ENCODE data around the gene ERICH6. TPM values are rescaled to one million over a fixed set of nuclear protein-coding genes. Genes with fewer than 3 reads are reported as not detected.

ERICH6 gene
- total and polyA plus RNA-seq, 11 donors = 0.32 to 0.54 TPM; not detected in 9

DNA sequence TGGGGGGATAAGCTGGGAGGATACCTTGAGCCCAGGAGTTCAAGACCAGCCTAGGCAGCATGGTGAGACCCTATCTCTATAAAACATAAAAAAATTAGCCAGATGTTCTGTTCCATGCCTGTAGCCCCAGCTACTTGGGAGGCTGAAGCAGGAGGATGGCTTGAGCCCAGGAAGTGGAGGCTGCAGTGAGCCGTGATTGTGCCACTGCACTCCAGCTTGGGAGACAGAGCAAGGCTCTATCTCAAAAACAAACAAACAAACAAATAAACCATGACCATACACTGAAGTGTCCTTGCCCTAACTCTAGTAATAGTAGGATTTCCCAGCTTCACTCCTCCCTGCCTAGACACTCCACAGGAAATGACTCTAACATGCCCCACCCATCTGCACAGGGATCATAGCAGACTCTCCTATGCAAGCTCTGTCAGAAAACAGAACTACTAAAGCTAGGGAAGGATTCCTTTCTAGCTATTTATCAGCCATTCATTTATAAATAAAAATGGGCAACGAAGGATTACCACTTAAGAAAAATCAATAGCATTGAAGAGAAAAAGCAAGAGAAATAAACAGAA, 4.6 kb downstream of the ERICH6 start:
- DNase-seq = no peak
- WGBS, 4 donors = 71 to 77% (median 76%) methylated on average over 2 of the region's 2 CpGs
- Histone ChIP-seq H3K4me3 (no peak overlapping the region), H3K36me3 (no peaks in the 10 kb centered on the region), H3K27me3 (no peaks in the 10 kb centered on the region), H3K9me3 (no peaks in the 10 kb centered on the region), H3K4me1 (peaks cover 0 to 7% (median under 1%) of the 10 kb centered on the region in 12 donors), H3K27ac (no peak overlapping the region)
- no peak for TF ChIP-seq POLR2A (IDR thresholded peaks at IDR 0.05)
- TF ChIP-seq, protein P1, sequence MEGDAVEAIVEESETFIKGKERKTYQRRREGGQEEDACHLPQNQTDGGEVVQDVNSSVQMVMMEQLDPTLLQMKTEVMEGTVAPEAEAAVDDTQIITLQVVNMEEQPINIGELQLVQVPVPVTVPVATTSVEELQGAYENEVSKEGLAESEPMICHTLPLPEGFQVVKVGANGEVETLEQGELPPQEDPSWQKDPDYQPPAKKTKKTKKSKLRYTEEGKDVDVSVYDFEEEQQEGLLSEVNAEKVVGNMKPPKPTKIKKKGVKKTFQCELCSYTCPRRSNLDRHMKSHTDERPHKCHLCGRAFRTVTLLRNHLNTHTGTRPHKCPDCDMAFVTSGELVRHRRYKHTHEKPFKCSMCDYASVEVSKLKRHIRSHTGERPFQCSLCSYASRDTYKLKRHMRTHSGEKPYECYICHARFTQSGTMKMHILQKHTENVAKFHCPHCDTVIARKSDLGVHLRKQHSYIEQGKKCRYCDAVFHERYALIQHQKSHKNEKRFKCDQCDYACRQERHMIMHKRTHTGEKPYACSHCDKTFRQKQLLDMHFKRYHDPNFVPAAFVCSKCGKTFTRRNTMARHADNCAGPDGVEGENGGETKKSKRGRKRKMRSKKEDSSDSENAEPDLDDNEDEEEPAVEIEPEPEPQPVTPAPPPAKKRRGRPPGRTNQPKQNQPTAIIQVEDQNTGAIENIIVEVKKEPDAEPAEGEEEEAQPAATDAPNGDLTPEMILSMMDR (IDR thresholded peaks at IDR 0.05) = no peak
- intact Hi-C loops (cut with DNase I) = no loop called here
- ATAC-seq = no peak

DNA sequence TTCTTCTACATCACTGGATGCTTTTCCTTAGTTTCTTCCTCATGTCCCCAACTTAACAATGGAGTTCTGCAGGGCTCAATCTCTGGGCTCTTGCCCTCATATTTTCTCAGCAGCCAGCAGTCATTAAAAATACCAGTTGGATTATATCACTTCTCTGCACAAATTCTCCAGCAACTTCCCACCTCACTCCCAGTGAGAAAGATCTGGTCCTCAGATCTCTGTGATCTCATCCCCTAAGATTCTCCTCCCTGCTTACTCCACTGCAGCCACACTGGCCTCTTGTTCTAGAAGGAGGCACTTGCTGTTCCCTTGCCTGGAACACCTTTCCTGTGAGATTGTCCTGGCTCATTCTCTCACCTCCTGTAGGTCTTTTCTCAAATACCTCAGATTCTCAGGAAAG, 6.1 kb downstream of the ERICH6 start:
- no peak for DNase-seq
- Histone ChIP-seq H3K27me3 (no peaks in the 10 kb centered on the region), H3K4me1 (peaks cover 0 to 6% (median 0%) of the 10 kb centered on the region in 12 donors), H3K36me3 (no peaks in the 10 kb centered on the region), H3K4me3 (no peak overlapping the region), H3K27ac (no peak overlapping the region), H3K9me3 (peaks cover 0 to 8% (median 0%) of the 10 kb centered on the region in 12 donors)
- no peak for TF ChIP-seq POLR2A (IDR thresholded peaks at IDR 0.05)
- TF ChIP-seq, protein P1 (IDR thresholded peaks at IDR 0.05) = no peak
- intact Hi-C loops (cut with DNase I) = no loop called here
- no peak for ATAC-seq

DNA sequence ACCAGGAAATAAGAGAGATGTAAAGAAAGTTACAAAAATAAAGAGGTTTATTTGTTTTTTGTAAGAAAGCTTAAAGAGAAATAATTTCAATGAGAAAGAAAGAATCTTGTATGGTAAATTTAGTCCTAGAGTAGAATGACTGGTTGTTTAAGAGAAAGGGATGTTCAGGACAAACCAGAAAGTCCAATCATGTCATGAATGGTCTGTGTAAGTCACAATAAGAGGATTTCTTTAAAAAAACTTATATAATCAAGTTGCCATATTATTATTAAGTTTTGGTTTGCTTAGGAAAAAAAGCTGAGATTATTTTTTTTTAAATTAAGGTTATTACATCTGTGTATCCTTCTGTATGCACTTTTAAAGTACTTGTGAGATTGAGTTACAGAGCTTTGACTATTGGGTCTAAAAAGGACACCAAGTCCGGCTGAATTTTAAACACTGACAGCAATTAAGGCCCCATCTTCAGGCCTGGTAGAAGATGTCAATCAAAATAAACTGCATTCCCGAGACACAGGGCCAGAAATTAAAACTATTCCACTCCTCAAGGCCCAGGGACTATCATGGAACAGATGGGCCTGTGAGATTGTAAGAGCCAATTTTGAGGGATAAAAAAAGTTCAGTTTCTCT, 12.2 kb downstream of the ERICH6 start:
- H3K9me3 ChIP-seq = peaks cover 0 to 20% (median 0%) of the 10 kb centered on the region in 12 donors
- no peaks in the 10 kb centered on the region for H3K4me1 ChIP-seq
- ATAC-seq (no peak), DNase-seq (no peak)
- H3K27me3 ChIP-seq = no peaks in the 10 kb centered on the region
- 78 to 87% (median 83%) methylated on average over 2 of the region's 2 CpGs for WGBS, 4 donors
- intact Hi-C loops (cut with DNase I) = no loop called here
- no peak for TF ChIP-seq POLR2A (IDR thresholded peaks at IDR 0.05)
- TF ChIP-seq, protein P1 (IDR thresholded peaks at IDR 0.05) = no peak
- no peaks in the 10 kb centered on the region for H3K36me3 ChIP-seq
- H3K27ac ChIP-seq = no peak overlapping the region
- H3K4me3 ChIP-seq = no peak overlapping the region

DNA sequence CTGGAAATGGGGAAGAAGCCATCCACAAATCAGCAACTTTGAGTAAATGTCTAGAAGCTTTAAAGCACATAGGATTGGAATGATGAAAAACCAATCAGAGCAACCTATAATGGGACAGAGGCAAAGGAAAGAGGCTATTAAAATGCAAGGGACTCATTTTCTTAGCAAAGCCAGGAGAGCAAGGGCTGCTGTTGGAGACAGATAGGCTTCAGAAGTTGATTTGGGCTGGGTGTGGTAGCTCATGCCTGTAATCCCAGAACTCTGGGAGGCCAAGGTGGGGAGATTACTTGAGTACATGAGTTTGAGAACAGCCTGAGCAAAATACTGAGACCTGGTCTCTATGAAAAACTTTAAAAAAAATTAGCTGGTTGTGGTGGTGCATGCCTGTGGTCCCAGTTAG, 16.1 kb downstream of the ERICH6 start:
- ATAC-seq = no peak
- Histone ChIP-seq H3K9me3 (peaks cover 0 to 12% (median 0%) of the 10 kb centered on the region in 12 donors), H3K36me3 (no peaks in the 10 kb centered on the region), H3K4me3 (no peak overlapping the region), H3K27me3 (no peaks in the 10 kb centered on the region), H3K27ac (no peak overlapping the region), H3K4me1 (no peaks in the 10 kb centered on the region)
- TF ChIP-seq, protein P1 (IDR thresholded peaks at IDR 0.05) = no peak
- TF ChIP-seq POLR2A (IDR thresholded peaks at IDR 0.05) = no peak
- intact Hi-C loops (cut with DNase I) = no loop called here
- DNase-seq = no peak
